Measurements from ENCODE around the gene CCDC24. TPM values are rescaled to one million over a fixed set of nuclear protein-coding genes. Genes with fewer than 3 reads are reported as not detected.
A peak's percentile ranks its signal among the peaks of the same experiment; 100 is the strongest.

Gene CCDC24
- total and polyA plus RNA-seq, 9 of the 15 experiments (the other 6 are each of a cell fraction or from before 2014, with no cell fraction given): 0.31 to 4.5 (median 1.5) TPM

DNA sequence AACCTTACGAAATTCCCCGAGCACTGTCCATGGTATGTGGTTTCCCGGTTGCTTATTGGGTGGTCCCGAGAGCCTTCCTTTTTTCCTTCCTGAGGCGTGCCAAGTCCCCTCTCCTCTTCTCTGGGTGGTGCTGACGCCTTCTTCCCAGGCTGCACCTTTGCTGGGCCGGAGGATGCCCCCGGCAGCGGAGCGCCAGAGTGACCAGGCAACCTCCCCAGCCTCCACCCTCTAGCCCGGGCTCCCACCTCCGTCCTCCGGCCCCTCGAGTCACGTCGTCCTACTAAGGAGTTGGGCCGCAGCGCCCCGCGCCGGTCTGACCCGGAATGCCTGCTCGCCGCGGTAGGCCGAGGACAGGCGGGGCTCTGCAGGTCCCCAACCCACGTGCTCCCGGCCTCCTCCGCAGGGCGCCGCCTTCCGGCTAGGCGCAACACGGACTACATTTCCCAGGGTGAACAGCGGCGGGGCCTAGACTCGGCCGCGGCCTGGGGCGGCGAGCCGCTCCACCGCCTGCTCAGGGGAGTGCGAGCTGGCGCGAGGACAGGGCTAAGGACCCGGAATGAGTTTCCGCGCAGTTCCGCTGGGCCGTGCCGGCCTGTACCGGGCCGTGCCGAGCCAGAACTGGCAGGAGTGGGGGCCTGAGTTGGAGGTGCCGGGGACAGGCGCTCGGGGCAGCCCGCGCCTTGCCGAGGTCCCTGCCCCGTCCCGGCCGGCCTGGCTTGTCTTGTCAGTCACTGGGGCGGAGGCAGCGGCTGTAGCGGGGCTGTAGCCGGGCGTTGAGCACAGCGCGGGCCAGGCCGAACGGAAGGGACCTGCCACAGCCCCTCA is 45.0 kb upstream of the CCDC24 start, which contains the start of gene IPO13 (continued):
- TF ChIP-seq BCL6 (CRISPR knock-in tag; IDR thresholded peaks at IDR 0.05): peak; percentile 13; the same call in 1 of the 2 replicates
- TF ChIP-seq, protein P1, sequence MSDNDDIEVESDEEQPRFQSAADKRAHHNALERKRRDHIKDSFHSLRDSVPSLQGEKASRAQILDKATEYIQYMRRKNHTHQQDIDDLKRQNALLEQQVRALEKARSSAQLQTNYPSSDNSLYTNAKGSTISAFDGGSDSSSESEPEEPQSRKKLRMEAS (CRISPR knock-in tag; IDR thresholded peaks at IDR 0.05): peak; percentile 100
- TF ChIP-seq, protein P2, sequence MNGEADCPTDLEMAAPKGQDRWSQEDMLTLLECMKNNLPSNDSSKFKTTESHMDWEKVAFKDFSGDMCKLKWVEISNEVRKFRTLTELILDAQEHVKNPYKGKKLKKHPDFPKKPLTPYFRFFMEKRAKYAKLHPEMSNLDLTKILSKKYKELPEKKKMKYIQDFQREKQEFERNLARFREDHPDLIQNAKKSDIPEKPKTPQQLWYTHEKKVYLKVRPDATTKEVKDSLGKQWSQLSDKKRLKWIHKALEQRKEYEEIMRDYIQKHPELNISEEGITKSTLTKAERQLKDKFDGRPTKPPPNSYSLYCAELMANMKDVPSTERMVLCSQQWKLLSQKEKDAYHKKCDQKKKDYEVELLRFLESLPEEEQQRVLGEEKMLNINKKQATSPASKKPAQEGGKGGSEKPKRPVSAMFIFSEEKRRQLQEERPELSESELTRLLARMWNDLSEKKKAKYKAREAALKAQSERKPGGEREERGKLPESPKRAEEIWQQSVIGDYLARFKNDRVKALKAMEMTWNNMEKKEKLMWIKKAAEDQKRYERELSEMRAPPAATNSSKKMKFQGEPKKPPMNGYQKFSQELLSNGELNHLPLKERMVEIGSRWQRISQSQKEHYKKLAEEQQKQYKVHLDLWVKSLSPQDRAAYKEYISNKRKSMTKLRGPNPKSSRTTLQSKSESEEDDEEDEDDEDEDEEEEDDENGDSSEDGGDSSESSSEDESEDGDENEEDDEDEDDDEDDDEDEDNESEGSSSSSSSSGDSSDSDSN (IDR thresholded peaks at IDR 0.05; ENCODE audit: borderline replicate concordance in 1 of 2, low read depth in 2 of 2, low read length in 2 of 2): peak; percentile 73 to 77; a peak in 3 of 4 replicates
- TF ChIP-seq POLR2A (conservative IDR thresholded peaks at IDR 0.05): peak; percentile 90
- peak; percentile 98 for TF ChIP-seq ZFX (CRISPR knock-in tag; IDR thresholded peaks at IDR 0.05)
- TF ChIP-seq, protein P3, sequence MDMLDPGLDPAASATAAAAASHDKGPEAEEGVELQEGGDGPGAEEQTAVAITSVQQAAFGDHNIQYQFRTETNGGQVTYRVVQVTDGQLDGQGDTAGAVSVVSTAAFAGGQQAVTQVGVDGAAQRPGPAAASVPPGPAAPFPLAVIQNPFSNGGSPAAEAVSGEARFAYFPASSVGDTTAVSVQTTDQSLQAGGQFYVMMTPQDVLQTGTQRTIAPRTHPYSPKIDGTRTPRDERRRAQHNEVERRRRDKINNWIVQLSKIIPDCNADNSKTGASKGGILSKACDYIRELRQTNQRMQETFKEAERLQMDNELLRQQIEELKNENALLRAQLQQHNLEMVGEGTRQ (CRISPR knock-in tag; IDR thresholded peaks at IDR 0.05): peak; percentile 97
- TF ChIP-seq, protein P4, sequence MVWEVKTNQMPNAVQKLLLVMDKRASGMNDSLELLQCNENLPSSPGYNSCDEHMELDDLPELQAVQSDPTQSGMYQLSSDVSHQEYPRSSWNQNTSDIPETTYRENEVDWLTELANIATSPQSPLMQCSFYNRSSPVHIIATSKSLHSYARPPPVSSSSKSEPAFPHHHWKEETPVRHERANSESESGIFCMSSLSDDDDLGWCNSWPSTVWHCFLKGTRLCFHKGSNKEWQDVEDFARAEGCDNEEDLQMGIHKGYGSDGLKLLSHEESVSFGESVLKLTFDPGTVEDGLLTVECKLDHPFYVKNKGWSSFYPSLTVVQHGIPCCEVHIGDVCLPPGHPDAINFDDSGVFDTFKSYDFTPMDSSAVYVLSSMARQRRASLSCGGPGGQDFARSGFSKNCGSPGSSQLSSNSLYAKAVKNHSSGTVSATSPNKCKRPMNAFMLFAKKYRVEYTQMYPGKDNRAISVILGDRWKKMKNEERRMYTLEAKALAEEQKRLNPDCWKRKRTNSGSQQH (CRISPR knock-in tag; IDR thresholded peaks at IDR 0.05): peak; percentile 62; the same call in 1 of the 2 replicates
